Dedifferentiated amniotic fluid mesenchymal stem cell (primary cell): ENCODE data around the gene ABRACL.
"Not testable (repeated sequence)": the region's sequence is repeated elsewhere in the genome, so short reads cannot be mapped to it uniquely, and the experiment has no call there.

ENCODE experiments used
- DNase-seq: peaks from one replicate; pipeline ENCODE4 v3.0.0-alpha.2; 2016; ENCODE audit errors: extremely low spot score

The ABRACL gene, protein sequence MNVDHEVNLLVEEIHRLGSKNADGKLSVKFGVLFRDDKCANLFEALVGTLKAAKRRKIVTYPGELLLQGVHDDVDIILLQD

GRCh38 chr6:139028658-139029469, at the start of gene ABRACL:
TSS of gene ABRACL (plus strand) at chr6:139028745. CDS start at chr6:139034161, 5,416 bp downstream.
- DNase-seq, result peak; percentile 16

DNA sequence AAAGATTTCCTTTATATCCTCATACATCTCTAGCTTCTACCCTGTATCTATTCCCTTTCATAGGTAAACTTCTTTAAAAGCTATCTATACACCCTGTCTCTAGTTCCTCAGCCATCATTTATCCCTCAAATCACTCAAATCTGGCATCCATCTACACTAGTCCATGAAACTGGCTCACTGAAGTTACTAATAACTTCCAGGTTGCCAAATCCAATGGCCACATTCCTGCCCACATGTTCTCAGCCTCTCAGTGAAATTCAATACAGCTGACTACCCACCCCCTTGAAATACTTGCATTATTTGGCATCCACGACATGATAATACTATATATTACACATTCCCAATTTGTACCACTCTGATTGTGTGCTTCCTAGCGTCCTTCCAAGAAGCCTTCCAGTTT, 49.2 kb upstream of the ABRACL start:
- DNase-seq, result no peak

- DNase-seq, result no peak
Measured at GRCh38 chr6:138979813-138980668, 48.5 kb upstream of the ABRACL start.

GRCh38 chr6:138981416-138981815, 47.1 kb upstream of the ABRACL start:
- DNase-seq, result no peak

DNA sequence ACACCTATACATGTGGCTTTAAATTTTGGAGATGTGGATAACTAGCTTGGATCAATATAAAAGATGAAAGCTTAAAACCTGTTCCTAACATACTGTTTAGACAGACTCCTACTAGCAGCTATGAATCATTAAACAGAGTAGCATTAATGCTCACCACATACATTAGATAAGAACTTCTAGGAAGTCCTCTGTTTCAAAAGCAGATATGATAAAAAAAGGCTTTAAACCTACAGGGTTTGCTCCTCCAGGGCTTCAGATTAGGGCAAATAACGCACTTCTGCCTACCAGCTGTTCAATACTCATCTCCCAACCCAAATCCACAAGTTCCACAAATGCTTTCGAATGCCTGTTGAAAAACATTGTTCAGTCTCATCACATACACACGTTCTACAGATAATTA, 42.0 kb upstream of the ABRACL start:
- no peak for DNase-seq

- DNase-seq, result no peak
Measured at GRCh38 chr6:138987080-138987642, 41.4 kb upstream of the ABRACL start.

DNA sequence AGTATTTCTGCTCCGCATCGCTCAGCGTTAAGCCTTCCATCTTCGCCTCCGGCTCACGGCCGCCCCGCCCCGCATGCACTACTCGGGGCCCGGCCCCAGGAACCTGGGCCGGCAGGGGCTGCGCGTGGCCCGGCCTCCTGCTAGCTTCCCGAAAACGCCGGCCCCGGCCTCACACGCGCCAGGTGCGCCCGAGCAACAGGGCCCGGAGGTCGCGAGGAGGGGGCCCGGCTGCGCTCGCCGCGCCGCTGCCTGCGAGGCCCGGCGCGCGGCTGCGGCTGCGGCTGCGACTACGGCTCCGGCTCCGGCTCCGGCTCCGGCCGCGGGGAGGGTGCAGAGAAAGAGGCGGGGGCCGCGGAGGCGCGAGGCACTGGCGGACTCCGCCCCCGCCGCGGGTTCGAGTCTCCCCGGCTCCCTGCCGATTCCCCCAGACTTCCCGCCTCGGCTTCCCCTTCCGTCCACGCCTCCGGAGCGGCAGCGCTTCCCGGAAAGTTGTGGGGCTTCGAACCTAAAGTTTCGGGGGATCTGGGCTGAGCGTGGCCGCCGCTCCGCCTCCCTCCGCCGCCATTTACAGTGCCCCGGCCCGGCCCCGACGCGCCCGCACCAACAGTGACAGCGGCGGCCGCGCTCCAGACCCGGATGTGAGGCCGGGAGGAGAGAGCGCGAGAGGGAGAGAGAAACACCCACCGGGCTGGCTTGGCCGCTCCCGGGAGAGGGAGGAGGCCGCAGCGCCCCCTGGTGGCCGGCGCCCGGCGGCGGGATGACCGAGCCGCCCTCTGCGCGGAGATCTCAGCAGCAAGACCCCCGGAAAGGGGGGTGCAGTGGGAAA, 40.7 kb upstream of the ABRACL start, which contains the start of gene REPS1:
Gene REPS1, minus strand, starts transcription at position 611 of the 826 bp plus-strand sequence. Its CDS starts 571 bp downstream, at position 40.
- DNase-seq, result peak; percentile 91

DNA sequence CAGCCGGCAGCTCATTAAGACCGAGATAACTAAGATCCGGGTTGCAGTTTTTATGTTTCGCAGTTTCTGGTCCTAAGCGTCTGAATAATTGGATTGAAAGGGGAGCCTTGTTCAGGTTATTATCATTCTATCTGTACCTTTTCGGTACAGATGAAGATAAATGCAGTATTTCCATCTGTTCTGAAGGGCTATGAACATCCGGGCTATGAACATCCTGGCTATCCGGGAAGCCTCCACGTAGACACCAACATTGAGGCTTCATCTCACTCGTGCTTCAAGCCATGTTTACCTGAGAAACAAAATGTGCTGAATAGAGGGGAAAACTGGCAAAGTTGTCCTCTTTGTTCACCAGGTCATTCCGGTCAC, 40.1 kb upstream of the ABRACL start:
- DNase-seq, result no peak

GRCh38 chr6:138989098-138989983, 39.2 kb upstream of the ABRACL start:
- DNase-seq, result no peak

- no peak for DNase-seq
Measured at GRCh38 chr6:138991206-138991605, 37.3 kb upstream of the ABRACL start.

GRCh38 chr6:138992965-138993364, 35.6 kb upstream of the ABRACL start:
- DNase-seq, result not testable (repeated sequence)

DNA sequence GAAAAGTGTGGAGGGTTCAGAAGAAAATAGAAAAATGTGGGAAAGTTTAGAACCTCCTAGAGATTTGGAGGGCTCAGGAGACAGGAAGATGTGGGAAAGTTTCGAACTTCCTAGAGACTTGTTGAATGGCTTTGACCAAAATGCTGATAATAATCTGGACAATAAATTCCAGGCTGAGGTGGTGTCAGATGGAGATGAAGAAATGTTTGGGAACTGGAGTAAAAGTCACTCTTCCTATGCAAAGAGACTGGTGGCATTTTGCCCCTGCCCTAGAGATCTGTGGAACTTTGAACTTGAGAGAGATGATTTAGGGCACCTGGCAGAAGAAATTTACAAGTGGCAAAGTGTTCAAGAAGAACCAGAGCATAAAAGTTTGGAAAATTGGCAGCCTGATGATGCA, 35.1 kb upstream of the ABRACL start:
- not testable (repeated sequence) for DNase-seq

GRCh38 chr6:138996524-138996923, 32.0 kb upstream of the ABRACL start:
- no peak for DNase-seq

GRCh38 chr6:138997136-138997535, 31.4 kb upstream of the ABRACL start:
- no peak for DNase-seq

DNA sequence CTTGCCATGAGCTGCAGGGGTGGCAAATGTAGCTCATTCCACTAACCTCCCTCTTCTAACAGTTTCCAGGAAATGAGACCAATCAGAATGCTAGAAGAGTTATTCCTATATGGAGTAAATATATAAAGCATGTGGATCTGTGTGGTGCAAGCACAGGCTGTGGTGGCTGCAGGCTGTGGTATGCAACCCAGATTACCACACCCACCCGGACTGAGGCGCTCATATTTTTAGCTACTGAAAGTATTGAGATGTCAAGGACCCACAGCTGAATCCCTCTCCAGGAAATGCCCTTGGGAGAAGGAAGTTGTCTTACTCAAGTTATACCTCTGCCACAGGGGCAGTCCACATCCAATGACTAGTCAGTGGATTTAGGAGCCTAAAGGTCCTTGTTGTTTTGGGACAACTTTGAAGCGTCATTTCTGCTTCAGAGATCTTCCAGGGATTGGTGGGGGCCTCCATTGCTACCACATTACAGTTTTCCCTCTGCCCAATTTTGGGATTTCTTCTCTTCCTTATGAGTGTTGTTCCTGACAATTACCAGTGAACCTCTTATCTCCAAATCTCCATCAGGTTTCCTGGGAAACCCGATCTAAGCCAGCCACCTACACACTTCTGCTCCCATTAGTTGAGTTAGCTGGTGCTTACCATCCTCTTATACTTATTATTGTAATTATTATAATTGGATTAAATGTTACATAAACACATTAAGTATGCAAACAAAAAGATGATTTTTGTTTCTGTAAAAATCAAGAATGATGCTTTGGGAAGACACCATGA, 28.4 kb upstream of the ABRACL start:
- DNase-seq, result no peak

DNA sequence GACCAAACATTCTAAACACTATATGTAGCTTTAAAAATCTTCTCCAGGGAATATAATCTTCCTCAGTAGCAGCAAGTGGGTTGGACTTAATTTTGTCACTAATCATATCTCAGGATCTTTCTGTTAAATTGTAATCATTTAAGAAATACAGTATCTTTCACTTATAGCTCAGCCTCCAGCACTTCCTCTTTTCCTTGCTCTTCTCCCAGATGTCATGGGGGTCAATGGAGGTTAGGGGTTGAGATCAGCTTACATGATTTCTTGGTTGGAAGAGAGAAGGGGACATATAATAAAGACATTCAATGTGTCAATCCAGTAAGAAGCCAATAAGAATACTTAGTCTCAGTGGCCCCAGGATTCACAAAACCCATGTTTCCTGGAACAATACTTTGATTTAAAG, 24.8 kb upstream of the ABRACL start:
- no peak for DNase-seq

DNA sequence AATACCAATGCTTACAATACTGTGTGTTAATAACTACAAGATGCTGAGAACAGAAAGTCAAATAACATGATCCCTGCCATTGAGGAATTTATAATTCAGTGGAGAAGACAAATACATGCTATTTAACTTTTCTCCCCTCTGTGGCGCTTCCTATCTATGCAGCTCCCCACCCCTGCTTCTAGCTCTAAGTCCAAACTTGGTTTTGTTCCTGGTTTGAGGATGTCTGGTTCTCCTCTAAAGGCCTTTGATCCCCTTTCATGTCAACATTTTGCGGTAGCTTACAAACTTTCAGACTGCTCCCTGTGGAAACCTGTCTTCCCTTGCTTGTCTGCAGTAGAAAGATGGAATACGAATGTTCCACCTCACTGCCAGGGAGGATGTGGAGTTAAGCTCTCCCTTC, 22.1 kb upstream of the ABRACL start:
- DNase-seq, result no peak

- no peak for DNase-seq
Measured at GRCh38 chr6:139007428-139007827, 21.1 kb upstream of the ABRACL start.

DNA sequence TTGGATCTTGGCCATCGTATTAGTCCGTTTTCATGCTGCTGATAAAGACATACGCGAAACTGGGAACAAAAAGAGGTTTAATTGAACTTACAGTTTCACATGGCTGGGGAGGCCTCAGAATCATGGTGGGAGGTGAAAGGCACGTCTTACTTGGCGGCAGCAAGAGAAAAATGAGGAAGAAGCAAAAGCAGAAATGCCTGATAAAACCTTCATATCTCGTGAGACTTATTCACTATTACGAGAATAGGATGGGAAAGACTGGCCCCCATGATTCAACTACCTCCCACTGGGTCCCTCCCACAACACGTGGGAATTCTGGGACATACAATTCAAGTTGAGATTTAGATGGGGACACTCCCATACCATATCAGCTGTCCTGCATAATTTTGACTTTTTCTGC, 20.4 kb upstream of the ABRACL start:
- DNase-seq, result no peak

- DNase-seq, result no peak
Measured at GRCh38 chr6:139010674-139011073, 17.9 kb upstream of the ABRACL start.
